ENCODE results near the gene STRBP.
"Not testable (repeated sequence)": the region's sequence is repeated elsewhere in the genome, so short reads cannot be mapped to it uniquely, and the experiment has no call there.

The STRBP gene

DNA sequence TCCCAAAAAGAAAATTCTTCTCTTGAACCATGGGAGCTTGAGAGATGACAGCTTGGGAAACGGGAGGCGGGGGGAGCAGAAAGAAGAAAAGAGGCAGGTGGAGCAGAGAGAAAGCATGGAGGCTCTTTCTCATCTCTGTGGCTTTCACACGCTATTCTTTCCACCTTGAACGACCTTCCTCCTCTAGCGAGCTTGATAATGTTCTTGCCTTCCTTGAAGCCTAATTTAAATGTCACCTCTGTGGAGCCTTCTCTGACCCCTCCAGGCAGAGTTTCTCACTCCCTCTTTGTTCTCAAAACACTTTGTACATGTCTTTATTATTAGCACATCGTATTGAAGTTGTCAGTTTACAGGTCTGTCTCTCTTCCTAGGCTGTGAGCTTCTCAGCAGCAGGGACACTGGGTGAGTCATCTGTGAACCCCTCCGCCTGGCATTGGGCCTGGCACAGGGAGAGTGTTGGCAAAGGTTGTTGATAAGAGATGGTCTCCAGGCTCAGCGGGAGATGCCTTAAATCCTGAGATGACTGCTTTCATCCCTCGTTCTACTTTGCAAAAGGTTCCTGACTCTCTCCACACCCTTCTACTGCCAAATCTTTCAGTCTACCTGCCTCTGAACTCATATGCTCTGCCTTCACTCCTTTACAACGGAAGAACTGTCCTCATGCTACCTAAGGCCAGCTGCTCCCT lies 14.1 kb upstream of the STRBP start:
- no peak for DNase-seq

GRCh38 chr9:123281659-123282350 lies 13.4 kb upstream of the STRBP start:
- DNase-seq, result no peak

DNA sequence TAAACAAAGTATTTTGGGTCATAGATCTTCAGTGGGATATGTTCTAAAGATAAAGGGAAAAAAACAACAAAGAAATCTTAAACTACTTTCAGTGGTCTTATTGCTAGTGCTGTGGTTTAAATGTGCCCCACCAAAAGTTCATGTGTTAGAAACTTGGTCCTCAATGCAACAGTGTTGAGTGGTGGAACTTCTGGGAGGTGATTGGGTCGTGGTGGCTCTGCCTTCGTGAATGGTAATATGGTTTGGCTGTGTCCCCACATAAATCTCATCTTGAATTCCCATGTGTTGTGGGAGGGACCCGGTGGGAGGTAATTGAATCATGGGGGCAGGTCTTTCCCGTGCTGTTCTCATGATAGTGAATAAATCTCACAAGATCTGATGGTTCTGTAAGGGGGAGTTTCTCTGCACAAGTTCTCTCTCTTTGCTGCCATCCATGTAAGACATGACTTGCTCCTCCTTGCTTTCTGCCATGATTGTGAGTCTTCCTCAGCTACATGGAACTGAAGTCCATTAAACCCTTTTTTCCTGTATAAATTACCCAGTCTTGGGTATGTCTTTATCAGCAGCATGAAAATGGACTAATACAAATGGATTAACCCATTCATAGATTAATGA lies 10.6 kb upstream of the STRBP start:
- DNase-seq, result not testable (repeated sequence)

DNA sequence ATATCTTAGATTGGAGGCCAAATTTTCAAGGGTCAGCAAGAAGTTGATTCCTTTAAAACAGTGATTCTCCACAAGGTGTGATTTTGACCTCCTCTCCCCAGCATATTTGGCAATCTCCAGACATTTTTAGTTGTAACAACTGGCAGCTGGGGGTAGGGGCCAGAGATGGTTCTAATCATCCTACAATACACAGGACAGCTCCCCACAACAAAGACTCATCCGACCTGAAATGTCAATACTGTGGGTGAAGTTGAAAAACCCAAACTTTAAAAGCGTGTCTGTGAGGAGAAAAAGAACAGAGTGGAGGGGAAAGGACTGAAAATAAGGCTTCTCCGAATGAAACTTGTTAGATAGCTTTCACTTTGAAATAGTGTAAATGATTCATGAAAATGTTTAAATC lies 10.0 kb upstream of the STRBP start:
- DNase-seq, result no peak

GRCh38 chr9:123276551-123276950 lies 8.2 kb upstream of the STRBP start:
- no peak for DNase-seq

DNA sequence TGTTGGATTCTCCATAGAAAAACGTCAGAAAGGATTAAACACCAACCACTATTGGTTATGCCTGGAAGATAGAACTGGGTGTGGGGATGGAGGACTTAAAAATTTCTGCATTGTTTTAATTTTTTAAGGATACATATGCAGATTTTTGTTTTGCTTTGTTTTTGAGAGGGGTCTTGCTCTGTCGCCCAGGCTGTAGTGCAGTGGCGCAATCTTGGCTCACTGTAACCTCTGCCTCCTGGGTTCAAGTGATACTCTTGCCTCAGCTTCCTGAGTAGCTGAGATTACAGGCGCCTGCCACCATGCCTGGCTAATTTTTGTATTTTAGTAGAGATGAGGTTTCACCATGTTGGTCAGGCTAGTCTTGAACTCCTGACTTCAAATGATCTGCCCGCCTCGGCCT lies 2.7 kb upstream of the STRBP start:
- not testable (repeated sequence) for DNase-seq

DNA sequence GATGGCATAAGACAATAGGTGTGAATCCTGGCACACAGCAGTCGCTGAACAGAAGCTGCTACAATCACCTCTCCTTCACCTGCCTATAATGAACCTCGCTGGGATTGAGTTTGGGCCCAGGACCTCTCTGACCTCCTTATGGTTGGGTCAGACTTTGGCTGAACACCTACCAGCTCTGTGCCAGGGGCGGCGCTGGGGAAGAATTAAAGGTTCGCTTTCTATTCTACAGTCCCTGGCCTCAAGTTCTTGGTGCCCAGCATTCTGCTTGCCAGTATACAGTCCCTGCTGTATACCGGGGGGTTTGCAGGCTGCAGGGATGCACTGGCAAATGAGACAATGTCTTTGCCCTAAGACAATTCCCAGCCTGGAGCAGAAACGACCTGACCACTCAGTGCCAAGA lies 895 bp upstream of the STRBP start:
- DNase-seq, result no peak

- DNase-seq, result no peak
These were observed 254 bp downstream of the STRBP start for GRCh38 chr9:123268199-123268464.

GRCh38 chr9:123267481-123268198 lies 746 bp downstream of the STRBP start:
- no peak for DNase-seq

DNA sequence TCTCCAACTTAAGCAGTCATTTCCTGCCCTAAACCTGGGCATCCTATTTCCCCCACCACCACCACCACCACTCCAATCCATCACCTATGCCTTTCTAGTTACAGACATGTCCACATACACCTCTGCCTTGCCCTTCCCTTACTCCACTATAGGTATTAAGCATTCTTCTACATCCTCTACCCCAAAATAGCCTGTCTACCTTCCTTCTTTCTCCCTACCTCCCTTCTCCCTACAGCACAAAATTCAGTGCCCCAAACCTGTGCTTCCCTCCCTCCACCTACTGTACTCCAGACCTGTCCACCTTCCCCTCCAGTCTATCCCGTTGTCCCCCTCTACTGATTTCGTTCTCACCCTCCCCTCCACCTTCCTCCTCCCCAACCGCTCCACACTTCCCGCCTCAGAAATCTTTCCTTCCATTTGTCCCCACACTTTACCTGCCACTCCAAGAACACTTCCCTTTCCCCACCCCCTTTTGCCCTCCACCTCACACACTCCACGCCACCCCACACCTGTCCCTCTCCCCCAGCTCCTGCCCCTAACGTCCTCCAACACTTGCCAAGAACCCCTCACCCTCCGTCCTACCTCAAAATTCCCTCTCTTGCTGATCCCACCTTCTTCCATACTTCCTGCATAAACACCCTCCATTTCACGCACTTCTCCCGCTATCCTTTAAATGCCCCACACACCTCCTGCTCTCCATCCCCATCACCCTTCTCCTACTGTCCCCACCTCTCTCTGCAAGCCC lies 1.6 kb downstream of the STRBP start:
- DNase-seq, result no peak

GRCh38 chr9:123265833-123266232 lies 2.6 kb downstream of the STRBP start:
- no peak for DNase-seq

DNA sequence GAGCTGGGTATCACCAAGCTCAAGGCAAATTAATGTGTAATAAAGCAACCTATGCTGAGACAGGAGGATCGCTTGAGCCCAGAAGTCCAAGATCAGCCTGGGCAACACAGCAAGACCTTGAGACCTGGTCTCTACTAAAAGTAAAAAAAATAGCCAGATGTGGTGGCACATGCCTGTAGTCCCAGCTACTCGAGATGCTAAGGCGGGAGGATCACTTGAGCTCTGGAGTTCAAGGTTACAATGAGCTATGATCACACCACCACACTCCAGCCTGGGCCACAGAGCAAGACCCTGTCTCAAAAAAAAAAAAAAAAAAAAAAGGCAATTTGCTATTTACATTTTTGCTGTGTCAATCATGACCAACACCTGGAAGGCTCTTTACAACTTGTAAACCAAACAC lies 5.2 kb downstream of the STRBP start:
- no peak for DNase-seq

GRCh38 chr9:123262338-123262737 lies 6.0 kb downstream of the STRBP start:
- DNase-seq, result no peak

DNA sequence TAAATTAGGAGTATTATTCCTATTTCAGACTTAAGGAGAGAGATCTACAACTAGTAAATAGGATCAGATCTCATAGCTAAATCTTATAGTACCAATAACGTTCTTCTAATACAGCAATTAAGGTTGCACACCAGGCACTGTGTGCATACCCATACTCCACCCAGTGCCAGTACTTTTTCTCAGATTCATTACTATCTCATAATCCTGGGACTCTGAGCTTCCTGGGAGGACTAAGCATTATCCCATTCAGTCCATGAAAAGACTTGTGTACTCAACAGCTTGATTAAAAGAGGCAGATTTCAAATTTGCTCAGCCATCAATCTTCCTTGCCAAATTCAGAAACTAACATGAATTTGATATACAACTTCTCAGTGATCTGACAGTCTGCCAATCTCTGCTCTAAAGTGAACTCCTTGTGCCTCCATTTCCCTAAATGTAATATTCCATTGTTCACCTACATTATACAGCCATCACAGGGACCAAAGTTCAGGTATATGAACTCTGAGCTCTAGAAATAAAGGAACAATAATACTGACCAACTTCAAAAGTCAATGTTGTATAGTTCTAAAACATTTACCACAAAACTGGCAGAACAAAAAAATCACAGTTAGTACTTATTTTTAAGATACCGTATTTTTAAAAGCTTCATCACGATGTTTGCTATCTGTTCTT lies 7.2 kb downstream of the STRBP start:
- DNase-seq, result no peak

DNA sequence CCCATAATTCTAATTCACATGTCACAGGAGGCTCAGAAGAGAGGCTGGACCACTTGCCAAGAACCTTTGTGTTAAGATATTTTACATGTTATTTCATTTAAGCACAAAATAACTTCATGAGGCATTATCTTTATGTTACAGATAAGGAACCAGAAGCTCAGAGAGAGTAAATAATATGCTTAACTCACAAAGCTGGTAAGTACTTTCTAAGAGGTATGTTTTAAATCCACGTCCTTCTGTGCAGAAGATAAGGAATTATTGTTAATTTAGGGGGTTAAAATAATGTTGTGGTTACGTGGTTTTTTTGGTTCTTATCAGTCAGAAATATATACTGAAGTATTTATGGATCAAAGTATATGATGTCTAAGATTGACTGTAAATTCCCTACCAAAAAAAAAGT lies 8.0 kb downstream of the STRBP start:
- no peak for DNase-seq

DNA sequence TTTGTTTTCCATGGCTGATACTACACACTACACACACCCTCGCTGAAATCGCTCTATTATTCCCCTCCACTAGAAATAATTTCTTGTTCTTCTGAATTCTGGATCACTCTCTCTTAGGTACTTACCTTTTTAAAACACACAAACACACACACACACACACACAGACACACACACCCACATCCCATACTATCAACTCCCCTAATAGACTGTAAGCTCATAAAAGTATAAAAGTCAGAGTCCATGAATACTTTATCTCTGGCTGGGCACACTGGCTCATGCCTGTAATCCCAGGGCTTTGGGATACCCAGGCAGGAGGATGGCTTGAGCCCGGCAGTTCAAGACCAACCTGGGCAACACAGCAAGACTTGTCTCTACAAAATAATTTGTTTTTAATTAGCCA lies 11.1 kb downstream of the STRBP start:
- no peak for DNase-seq

DNA sequence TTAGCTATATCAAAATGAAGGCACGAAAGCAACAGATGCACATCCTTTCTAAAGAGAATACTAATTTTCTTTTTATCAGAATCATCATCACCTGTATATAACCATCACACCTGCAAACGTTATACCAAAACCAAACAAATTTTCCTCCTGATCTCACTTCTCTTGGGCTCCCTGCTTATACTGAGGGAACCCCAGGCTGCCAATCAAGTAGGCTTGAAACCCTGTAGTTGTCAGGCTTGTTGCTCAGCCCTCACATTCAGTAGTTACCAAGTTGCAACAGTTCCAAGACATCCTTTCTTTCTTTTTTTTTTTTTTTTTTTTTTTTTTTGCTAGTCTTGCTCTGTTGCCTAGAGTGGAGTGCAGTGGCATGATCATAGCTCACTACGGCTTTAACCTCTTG lies 12.7 kb downstream of the STRBP start:
- no peak for DNase-seq

DNA sequence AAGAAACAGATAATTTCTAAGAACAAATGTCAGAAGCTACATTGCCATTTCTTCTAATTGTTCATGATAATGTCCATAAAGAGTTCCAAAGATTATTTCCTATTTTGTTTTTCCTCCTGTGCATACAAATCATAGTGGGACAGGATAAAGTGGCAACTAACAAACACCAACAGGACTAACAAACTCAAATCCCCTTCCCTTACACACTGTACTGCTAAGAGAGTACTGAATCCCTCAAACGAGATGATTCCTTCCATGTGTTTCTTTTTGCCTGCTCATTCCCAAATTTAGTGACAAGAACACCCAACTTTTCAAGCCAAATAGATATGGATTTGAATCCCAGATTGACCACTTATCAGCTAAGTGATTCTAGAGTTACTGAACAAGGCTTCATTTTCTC lies 15.2 kb downstream of the STRBP start:
- DNase-seq, result no peak

- DNase-seq, result no peak
These were observed 16.6 kb downstream of the STRBP start for GRCh38 chr9:123251741-123252140.

GRCh38 chr9:123251324-123251723 lies 17.1 kb downstream of the STRBP start:
- DNase-seq, result no peak

DNA sequence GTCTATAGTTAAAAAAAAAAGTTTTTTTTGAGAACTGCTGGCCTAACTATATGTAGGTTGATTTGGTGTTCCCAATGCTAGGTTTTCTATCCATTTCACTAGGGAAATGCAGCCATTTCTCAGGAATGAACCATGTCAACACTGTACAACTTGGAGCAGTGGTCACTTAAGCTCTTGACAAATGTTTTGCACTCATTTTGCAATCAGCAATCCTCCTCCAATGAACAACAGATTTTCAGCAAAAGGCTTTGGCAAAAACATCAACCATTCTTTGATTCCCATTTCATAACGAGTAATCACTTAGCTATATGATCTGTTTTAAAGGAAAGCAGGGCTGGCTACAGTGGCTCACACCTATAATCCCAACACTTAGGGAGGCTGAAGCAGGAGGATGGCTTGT lies 17.9 kb downstream of the STRBP start:
- no peak for DNase-seq

- DNase-seq, result not testable (repeated sequence)
These were observed 19.2 kb downstream of the STRBP start for GRCh38 chr9:123249162-123249561.

GRCh38 chr9:123248630-123249029 lies 19.8 kb downstream of the STRBP start:
- DNase-seq, result no peak

All from stimulated activated CD4-positive, alpha-beta T cell treated with anti-CD3 and anti-CD28 coated beads, Interleukin-2, amount 100 ng/mL, for 48 hours (primary cell).